Endodermal cell (in vitro differentiated cells): ENCODE measurements around the gene TAF8. TPM values are rescaled to one million over a fixed set of nuclear protein-coding genes. Genes with fewer than 3 reads are reported as not detected.

Experiments used
- DNase-seq: peaks from one replicate; pipeline ENCODE4 v3.0.0-alpha.2; 2017
- H3K27ac ChIP-seq: 2 replicates; pipeline ENCODE4 v1.5.1; 2013; ENCODE audit warnings: mild to moderate bottlenecking, low read depth, low read length, moderate library complexity
- H3K27me3 ChIP-seq: 2 replicates; pipeline ENCODE4 v1.6.1; 2013; ENCODE audit warnings: mild to moderate bottlenecking, low read length, moderate library complexity; ENCODE audit not compliant: insufficient read depth, control insufficient read depth, poor library complexity, severe bottlenecking
- H3K36me3 ChIP-seq: 2 replicates; pipeline ENCODE4 v1.7.0; 2013; ENCODE audit warnings: mild to moderate bottlenecking, low read length, moderate library complexity; ENCODE audit not compliant: control insufficient read depth, insufficient read depth
- H3K4me1 ChIP-seq: one replicate; pipeline ENCODE4 v1.7.0; 2013; ENCODE audit warnings: low read length; ENCODE audit not compliant: control insufficient read depth, insufficient read depth
- H3K4me3 ChIP-seq: 2 replicates; pipeline ENCODE4 v1.5.1; 2013; ENCODE audit warnings: mild to moderate bottlenecking, low read length, moderate library complexity
- H3K9ac ChIP-seq: 2 replicates; pipeline ENCODE4 v1.6.1; 2013; ENCODE audit warnings: mild to moderate bottlenecking, low read length, moderate library complexity; ENCODE audit not compliant: poor library complexity, severe bottlenecking; ENCODE audit errors: extremely low read depth
- H3K9me3 ChIP-seq: 2 replicates; pipeline ENCODE4 v1.6.1; 2013; ENCODE audit warnings: mild to moderate bottlenecking, low read length, moderate library complexity; ENCODE audit not compliant: control insufficient read depth
- H3K27ac Mint-ChIP-seq: 2 replicates; pipeline ENCODE4 v1.8.0; 2020; ENCODE audit warnings: mixed read lengths
- H3K27me3 Mint-ChIP-seq: 2 replicates; pipeline ENCODE4 v1.8.0; 2021; ENCODE audit warnings: mild to moderate bottlenecking, mixed read lengths; ENCODE audit not compliant: insufficient read depth
- H3K36me3 Mint-ChIP-seq: 2 replicates; pipeline ENCODE4 v1.8.0; 2020; ENCODE audit warnings: low read depth, mixed read lengths
- H3K4me1 Mint-ChIP-seq: 2 replicates; pipeline ENCODE4 v1.8.0; 2020; ENCODE audit warnings: mixed read lengths
- H3K4me3 Mint-ChIP-seq: 2 replicates; pipeline ENCODE4 v1.8.0; 2020; ENCODE audit warnings: mild to moderate bottlenecking, moderate library complexity, mixed read lengths
- H3K9me3 Mint-ChIP-seq: 2 replicates; pipeline ENCODE4 v1.8.0; 2020; ENCODE audit warnings: mild to moderate bottlenecking, mixed read lengths
- WGBS, 2 experiments: methylation state at CpG; one replicate each; pipeline versions ENCODE4 v1.1.5 to v1.1.7; 2013; ENCODE audit warnings: missing lambda C conversion rate in 2 of 2, mixed read lengths in 1 of 2; ENCODE audit not compliant: insufficient coverage in 1 of 2, insufficient read length in 1 of 2; 5-methylcytosine and 5-hydroxymethylcytosine counted together
- total RNA-seq, 2 donors: library from RNA; stranded (reverse); fragmentation: NEBNext Ultra II Directional in 1 of 2; extraction: Animal tissue kit (Norgen Biotek cat#: 25700) in 1 of 2; gene quantifications; 2 replicates in 1 of 2; 3 replicates in 1 of 2; pipeline ENCODE4 v1.2.1, GENCODE V29; 2021
- TF ChIP-seq, protein P1 (sequence below): fragments of 200-600 bp; sonication (generic); conservative IDR thresholded peaks from 2 replicates; pipeline ENCODE4 v1.5.0; 2021; ENCODE audit warnings: antibody characterized with exemption, mild to moderate bottlenecking

Gene TAF8
- total RNA-seq, 2 donors from 2014 or later, result 27.9 to 31.0 TPM

- Mint-ChIP-seq H3K9me3 (no peaks in the 10 kb centered on the region), H3K36me3 (peaks cover 7% of the 10 kb centered on the region), H3K27ac (no peak overlapping the region), H3K4me3 (no peak overlapping the region), H3K27me3 (peaks cover 81% of the 10 kb centered on the region), H3K4me1 (peaks cover 18% of the 10 kb centered on the region)
- 73 to 75% methylated on average over 2 to 4 of the region's 4 CpGs for WGBS, 2 experiments
- no peak overlapping the region for H3K4me3 ChIP-seq
- H3K36me3 ChIP-seq, result no peaks in the 10 kb centered on the region
- no peaks in the 10 kb centered on the region for H3K4me1 ChIP-seq
- H3K27ac ChIP-seq, result no peak overlapping the region
- no peak overlapping the region for H3K9ac ChIP-seq
- H3K9me3 ChIP-seq, result no peaks in the 10 kb centered on the region
- DNase-seq, result no peak
- peaks cover 72% of the 10 kb centered on the region for H3K27me3 ChIP-seq
- TF ChIP-seq, protein P1, sequence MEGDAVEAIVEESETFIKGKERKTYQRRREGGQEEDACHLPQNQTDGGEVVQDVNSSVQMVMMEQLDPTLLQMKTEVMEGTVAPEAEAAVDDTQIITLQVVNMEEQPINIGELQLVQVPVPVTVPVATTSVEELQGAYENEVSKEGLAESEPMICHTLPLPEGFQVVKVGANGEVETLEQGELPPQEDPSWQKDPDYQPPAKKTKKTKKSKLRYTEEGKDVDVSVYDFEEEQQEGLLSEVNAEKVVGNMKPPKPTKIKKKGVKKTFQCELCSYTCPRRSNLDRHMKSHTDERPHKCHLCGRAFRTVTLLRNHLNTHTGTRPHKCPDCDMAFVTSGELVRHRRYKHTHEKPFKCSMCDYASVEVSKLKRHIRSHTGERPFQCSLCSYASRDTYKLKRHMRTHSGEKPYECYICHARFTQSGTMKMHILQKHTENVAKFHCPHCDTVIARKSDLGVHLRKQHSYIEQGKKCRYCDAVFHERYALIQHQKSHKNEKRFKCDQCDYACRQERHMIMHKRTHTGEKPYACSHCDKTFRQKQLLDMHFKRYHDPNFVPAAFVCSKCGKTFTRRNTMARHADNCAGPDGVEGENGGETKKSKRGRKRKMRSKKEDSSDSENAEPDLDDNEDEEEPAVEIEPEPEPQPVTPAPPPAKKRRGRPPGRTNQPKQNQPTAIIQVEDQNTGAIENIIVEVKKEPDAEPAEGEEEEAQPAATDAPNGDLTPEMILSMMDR, result no peak
Measured at GRCh38 chr6:42047213-42047590, 3.1 kb upstream of the TAF8 start.

DNA sequence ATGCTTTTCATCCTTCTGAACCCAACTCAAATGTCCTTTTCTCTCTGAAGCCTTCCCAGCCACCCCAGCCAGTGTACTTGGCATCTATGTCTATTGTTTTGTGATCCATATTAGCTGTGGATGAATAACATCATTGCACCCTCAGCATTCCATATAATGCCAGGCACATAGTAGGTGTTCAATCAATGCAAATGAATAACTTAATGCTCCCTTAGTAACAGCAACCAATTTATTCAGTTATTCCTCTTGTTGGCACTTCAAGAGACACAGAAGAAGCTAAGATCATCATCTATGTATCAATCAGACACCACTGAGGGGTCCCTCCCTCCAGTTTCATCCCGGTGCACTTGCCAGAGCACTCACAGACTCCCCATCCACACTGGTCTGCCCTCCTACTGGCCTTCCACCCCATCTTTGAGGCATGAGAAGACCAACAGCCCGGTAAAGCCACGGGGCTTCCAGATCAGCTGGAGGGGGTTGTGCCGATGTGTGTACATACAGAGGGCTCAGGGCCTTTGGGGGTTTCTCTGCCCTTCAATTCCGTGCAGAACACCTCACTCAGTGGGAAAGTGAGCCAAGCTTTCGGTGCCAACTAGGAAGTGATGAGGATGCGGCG, 2.4 kb upstream of the TAF8 start:
- Histone ChIP-seq H3K4me1 (no peaks in the 10 kb centered on the region), H3K27ac (no peak overlapping the region), H3K9ac (peak overlapping the region; percentile 44), H3K27me3 (peaks cover 66% of the 10 kb centered on the region), H3K4me3 (peak overlapping the region; percentile 80), H3K36me3 (no peaks in the 10 kb centered on the region), H3K9me3 (no peaks in the 10 kb centered on the region)
- no peak overlapping the region for H3K27ac Mint-ChIP-seq
- no peaks in the 10 kb centered on the region for H3K9me3 Mint-ChIP-seq
- peaks cover 11% of the 10 kb centered on the region for H3K36me3 Mint-ChIP-seq
- TF ChIP-seq, protein P1, result no peak
- WGBS, 2 experiments, result 0 to 9% methylated on average over 3 to 8 of the region's 8 CpGs
- H3K4me3 Mint-ChIP-seq, result peak overlapping the region; percentile 91
- H3K4me1 Mint-ChIP-seq, result peaks cover 18% of the 10 kb centered on the region
- DNase-seq, result no peak
- peaks cover 74% of the 10 kb centered on the region for H3K27me3 Mint-ChIP-seq

DNA sequence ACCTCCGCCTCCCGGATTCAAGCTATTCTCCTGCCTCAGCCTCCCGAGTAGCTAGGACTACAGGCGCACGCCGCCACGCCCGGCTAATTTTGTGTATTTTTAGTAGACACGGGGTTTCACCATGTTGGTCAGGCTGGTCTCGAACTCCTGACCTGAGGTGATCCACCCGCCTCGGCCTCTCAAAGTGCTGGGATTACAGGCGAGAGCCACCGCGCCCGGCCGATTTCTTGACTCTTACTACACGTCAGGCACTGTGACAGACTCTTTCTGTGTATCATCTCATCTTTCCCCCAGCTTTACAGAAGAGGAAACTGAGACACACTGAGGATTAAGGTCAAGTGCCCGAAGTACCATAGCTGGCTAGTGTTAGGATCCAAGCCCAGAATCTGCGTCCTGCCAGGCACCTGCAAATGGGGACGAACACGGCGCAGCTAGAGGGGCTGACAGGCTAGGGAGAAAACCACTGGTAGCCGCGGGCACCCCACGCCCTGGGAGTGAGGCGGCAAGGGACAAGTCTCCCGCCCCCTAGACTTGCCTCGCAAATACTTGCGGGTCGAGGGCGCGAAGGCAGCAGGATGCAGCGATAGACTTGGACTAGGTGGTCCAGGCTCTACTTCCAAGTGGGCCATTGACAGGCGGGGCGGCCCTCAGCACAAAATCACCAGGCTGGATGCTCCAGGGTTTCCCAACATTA, 1.1 kb upstream of the TAF8 start:
- 83 to 88% methylated on average over 27 to 36 of the region's 36 CpGs for WGBS, 2 experiments
- DNase-seq, result no peak
- TF ChIP-seq, protein P1, result no peak
- H3K36me3 Mint-ChIP-seq, result peaks cover 18% of the 10 kb centered on the region
- peaks cover 52% of the 10 kb centered on the region for H3K27me3 ChIP-seq
- peaks cover 60% of the 10 kb centered on the region for H3K27me3 Mint-ChIP-seq
- H3K9ac ChIP-seq, result no peak overlapping the region
- H3K27ac ChIP-seq, result no peak overlapping the region
- H3K4me1 Mint-ChIP-seq, result peaks cover 18% of the 10 kb centered on the region
- H3K4me3 ChIP-seq, result peak overlapping the region; percentile 80
- H3K27ac Mint-ChIP-seq, result peak overlapping the region; percentile 52
- H3K4me3 Mint-ChIP-seq, result peak overlapping the region; percentile 91
- peaks cover 8% of the 10 kb centered on the region for H3K36me3 ChIP-seq
- no peaks in the 10 kb centered on the region for H3K9me3 ChIP-seq
- H3K9me3 Mint-ChIP-seq, result no peaks in the 10 kb centered on the region
- no peaks in the 10 kb centered on the region for H3K4me1 ChIP-seq
